ENCODE results near the gene GP1BB.
"Not testable (repeated sequence)": the region's sequence is repeated elsewhere in the genome, so short reads cannot be mapped to it uniquely, and the experiment has no call there.

GP1BB gene

GRCh38 chr22:19675428-19675827 lies 47.9 kb upstream of the GP1BB start:
- Histone ChIP-seq H3K4me3 (ENCODE audit: low read depth, low read length) (no peak overlapping the region), H2AFZ (ENCODE audit: insufficient read depth, low read length, poor library complexity) (no peak overlapping the region), H3K27me3 (ENCODE audit: insufficient read depth, low read length) (no peaks in the 10 kb centered on the region), H3K14ac (ENCODE audit: low read length) (no peak overlapping the region), H2BK120ac (ENCODE audit: insufficient read depth, low read length, poor library complexity) (no peak overlapping the region), H2BK12ac (ENCODE audit: low read length) (no peak overlapping the region), H3K4ac (ENCODE audit: low read depth, low read length) (no peak overlapping the region), H3K79me2 (ENCODE audit: control insufficient read depth, insufficient read depth, low read length, poor library complexity) (no peaks in the 10 kb centered on the region), H2AK5ac (ENCODE audit: low read length) (no peak overlapping the region), H4K8ac (ENCODE audit: low read depth, low read length) (no peak overlapping the region), H3K79me1 (ENCODE audit: low read length) (no peaks in the 10 kb centered on the region), H3K9ac (ENCODE audit: low read length) (no peak overlapping the region), H3K4me1 (ENCODE audit: control insufficient read depth in 1 of 2, insufficient read depth in 2 of 2, low read length in 2 of 2) (no peaks in the 10 kb centered on the region), H2BK5ac (ENCODE audit: low read depth, low read length, poor library complexity) (no peak overlapping the region), H3K4me2 (ENCODE audit: low read length) (no peak overlapping the region), H3K23ac (ENCODE audit: low read length) (no peak overlapping the region), H3K9me3 (ENCODE audit: insufficient read depth, low read depth, low read length) (peaks cover 2% of the 10 kb centered on the region), H4K12ac (ENCODE audit: low read depth, low read length) (no peak overlapping the region), H3K27ac (ENCODE audit: low read depth, low read length) (no peak overlapping the region), H3K36me3 (ENCODE audit: control insufficient read depth in 1 of 2, insufficient read depth in 2 of 2, low read length in 2 of 2) (no peaks in the 10 kb centered on the region), H4K91ac (ENCODE audit: low read depth, low read length) (no peak overlapping the region), H3K18ac (ENCODE audit: low read length) (no peak overlapping the region)
- no peak for DNase-seq
- WGBS (ENCODE audit: extremely low coverage, insufficient coverage, insufficient read length): no CpG with 5 or more reads among the region's 7 CpGs

- not testable (repeated sequence) for H3K4me2 ChIP-seq (ENCODE audit: low read length); H4K12ac ChIP-seq (ENCODE audit: low read depth, low read length); H2BK12ac ChIP-seq (ENCODE audit: low read length); H2AK5ac ChIP-seq (ENCODE audit: low read length); H3K9me3 ChIP-seq (ENCODE audit: insufficient read depth, low read depth, low read length); H3K79me2 ChIP-seq (ENCODE audit: control insufficient read depth, insufficient read depth, low read length, poor library complexity); H4K91ac ChIP-seq (ENCODE audit: low read depth, low read length); H2BK5ac ChIP-seq (ENCODE audit: low read depth, low read length, poor library complexity); H3K4me1 ChIP-seq (ENCODE audit: control insufficient read depth in 1 of 2, insufficient read depth in 2 of 2, low read length in 2 of 2); H3K14ac ChIP-seq (ENCODE audit: low read length); H2AFZ ChIP-seq (ENCODE audit: insufficient read depth, low read length, poor library complexity); H3K23ac ChIP-seq (ENCODE audit: low read length); H3K27me3 ChIP-seq (ENCODE audit: insufficient read depth, low read length); H3K18ac ChIP-seq (ENCODE audit: low read length); H3K79me1 ChIP-seq (ENCODE audit: low read length); H3K36me3 ChIP-seq (ENCODE audit: control insufficient read depth in 1 of 2, insufficient read depth in 2 of 2, low read length in 2 of 2); H2BK120ac ChIP-seq (ENCODE audit: insufficient read depth, low read length, poor library complexity); H4K8ac ChIP-seq (ENCODE audit: low read depth, low read length); H3K4me3 ChIP-seq (ENCODE audit: low read depth, low read length); H3K4ac ChIP-seq (ENCODE audit: low read depth, low read length); H3K9ac ChIP-seq (ENCODE audit: low read length); H3K27ac ChIP-seq (ENCODE audit: low read depth, low read length); DNase-seq
- no CpG with 5 or more reads among the region's 1 CpG for WGBS (ENCODE audit: extremely low coverage, insufficient coverage, insufficient read length)
These were observed 46.9 kb upstream of the GP1BB start for GRCh38 chr22:19676437-19676836.

- no CpG with 5 or more reads among the region's 11 CpGs for WGBS (ENCODE audit: extremely low coverage, insufficient coverage, insufficient read length)
- H2BK5ac ChIP-seq (ENCODE audit: low read depth, low read length, poor library complexity): no peak overlapping the region
These were observed 44.3 kb upstream of the GP1BB start for GRCh38 chr22:19678949-19679521.

GRCh38 chr22:19679522-19680101 lies 43.7 kb upstream of the GP1BB start:
- H3K9ac ChIP-seq (ENCODE audit: low read length): no peak overlapping the region
- H4K8ac ChIP-seq (ENCODE audit: low read depth, low read length): no peak overlapping the region
- no peaks in the 10 kb centered on the region for H3K79me2 ChIP-seq (ENCODE audit: control insufficient read depth, insufficient read depth, low read length, poor library complexity)
- no peaks in the 10 kb centered on the region for H3K36me3 ChIP-seq (ENCODE audit: control insufficient read depth in 1 of 2, insufficient read depth in 2 of 2, low read length in 2 of 2)
- no peak overlapping the region for H3K4me3 ChIP-seq (ENCODE audit: low read depth, low read length)
- no peak overlapping the region for H3K4me2 ChIP-seq (ENCODE audit: low read length)
- no peak overlapping the region for H4K91ac ChIP-seq (ENCODE audit: low read depth, low read length)
- H4K12ac ChIP-seq (ENCODE audit: low read depth, low read length): no peak overlapping the region
- H3K4me1 ChIP-seq (ENCODE audit: control insufficient read depth in 1 of 2, insufficient read depth in 2 of 2, low read length in 2 of 2): no peaks in the 10 kb centered on the region
- H3K79me1 ChIP-seq (ENCODE audit: low read length): no peaks in the 10 kb centered on the region
- no CpG with 5 or more reads among the region's 14 CpGs for WGBS (ENCODE audit: extremely low coverage, insufficient coverage, insufficient read length)
- H3K18ac ChIP-seq (ENCODE audit: low read length): no peak overlapping the region
- H2BK5ac ChIP-seq (ENCODE audit: low read depth, low read length, poor library complexity): no peak overlapping the region
- no peak overlapping the region for H3K27ac ChIP-seq (ENCODE audit: low read depth, low read length)
- H3K14ac ChIP-seq (ENCODE audit: low read length): no peak overlapping the region
- no peak overlapping the region for H3K23ac ChIP-seq (ENCODE audit: low read length)
- H3K4ac ChIP-seq (ENCODE audit: low read depth, low read length): no peak overlapping the region
- H2BK12ac ChIP-seq (ENCODE audit: low read length): no peak overlapping the region
- H3K27me3 ChIP-seq (ENCODE audit: insufficient read depth, low read length): no peaks in the 10 kb centered on the region
- H3K9me3 ChIP-seq (ENCODE audit: insufficient read depth, low read depth, low read length): no peaks in the 10 kb centered on the region
- DNase-seq: peak; percentile 32 to 64
- no peak overlapping the region for H2BK120ac ChIP-seq (ENCODE audit: insufficient read depth, low read length, poor library complexity)
- H2AFZ ChIP-seq (ENCODE audit: insufficient read depth, low read length, poor library complexity): no peak overlapping the region
- no peak overlapping the region for H2AK5ac ChIP-seq (ENCODE audit: low read length)

More at GRCh38 chr22:19678949-19679521, 44.3 kb upstream of the GP1BB start:
- Histone ChIP-seq H3K79me2 (ENCODE audit: control insufficient read depth, insufficient read depth, low read length, poor library complexity) (no peaks in the 10 kb centered on the region), H3K23ac (ENCODE audit: low read length) (no peak overlapping the region), H2AK5ac (ENCODE audit: low read length) (no peak overlapping the region), H2BK120ac (ENCODE audit: insufficient read depth, low read length, poor library complexity) (no peak overlapping the region), H3K4ac (ENCODE audit: low read depth, low read length) (no peak overlapping the region), H3K4me1 (ENCODE audit: control insufficient read depth in 1 of 2, insufficient read depth in 2 of 2, low read length in 2 of 2) (no peaks in the 10 kb centered on the region), H2AFZ (ENCODE audit: insufficient read depth, low read length, poor library complexity) (no peak overlapping the region), H4K12ac (ENCODE audit: low read depth, low read length) (no peak overlapping the region), H3K27ac (ENCODE audit: low read depth, low read length) (no peak overlapping the region), H3K79me1 (ENCODE audit: low read length) (no peaks in the 10 kb centered on the region), H4K8ac (ENCODE audit: low read depth, low read length) (no peak overlapping the region), H3K4me3 (ENCODE audit: low read depth, low read length) (no peak overlapping the region), H3K9me3 (ENCODE audit: insufficient read depth, low read depth, low read length) (no peaks in the 10 kb centered on the region), H3K36me3 (ENCODE audit: control insufficient read depth in 1 of 2, insufficient read depth in 2 of 2, low read length in 2 of 2) (no peaks in the 10 kb centered on the region), H3K27me3 (ENCODE audit: insufficient read depth, low read length) (no peaks in the 10 kb centered on the region), H3K4me2 (ENCODE audit: low read length) (no peak overlapping the region), H3K14ac (ENCODE audit: low read length) (no peak overlapping the region), H2BK12ac (ENCODE audit: low read length) (no peak overlapping the region), H3K9ac (ENCODE audit: low read length) (no peak overlapping the region), H4K91ac (ENCODE audit: low read depth, low read length) (no peak overlapping the region), H3K18ac (ENCODE audit: low read length) (no peak overlapping the region)
- DNase-seq: no peak
